ENCODE results near the gene GPC2. TPM values are rescaled to one million over a fixed set of nuclear protein-coding genes. Genes with fewer than 3 reads are reported as not detected.

The GPC2 gene
- total and polyA plus RNA-seq, 2 experiments from 2014 or later, result 0.16 to 0.22 TPM

DNA sequence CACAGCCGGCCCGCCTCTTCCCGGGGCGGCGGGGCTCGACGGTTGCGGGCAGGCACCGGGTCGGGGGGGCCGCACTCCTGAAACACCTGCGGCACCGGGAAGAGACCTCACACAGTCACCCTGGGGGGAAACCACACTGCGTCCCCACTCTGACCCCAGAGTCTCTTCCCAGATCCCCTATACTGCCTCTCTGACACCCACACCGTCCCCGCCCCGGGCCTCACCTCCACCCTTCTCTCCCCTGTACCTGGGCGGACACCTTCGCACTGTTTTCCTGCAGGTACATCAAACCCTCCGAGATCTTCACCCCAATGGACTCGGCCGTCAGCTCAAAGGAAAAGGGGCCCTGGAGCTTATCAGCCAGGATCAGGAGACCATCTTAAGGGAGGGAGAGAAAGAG lies 5.3 kb downstream of the GPC2 start:
- Histone ChIP-seq H3K4me3 (peak overlapping the region; percentile 37; the same call in 1 of the 2 replicates), H3K9me3 (ENCODE audit: low read depth) (no peaks in the 10 kb centered on the region), H2AFZ (no peak overlapping the region), H4K20me1 (ENCODE audit: insufficient read depth) (no peaks in the 10 kb centered on the region), H3K79me2 (ENCODE audit: insufficient read depth) (no peaks in the 10 kb centered on the region), H3K4me2 (ENCODE audit: unreplicated experiment) (no peak overlapping the region), H3K27me3 (replicated peaks; ENCODE audit: insufficient read depth) (peaks cover 11% of the 10 kb centered on the region), H3K9me2 (ENCODE audit: insufficient read depth) (no peaks in the 10 kb centered on the region), H3K9ac (no peak overlapping the region), H3K27ac (no peak overlapping the region), H3K4me1 (ENCODE audit: insufficient read depth) (no peaks in the 10 kb centered on the region), H3K36me3 (ENCODE audit: low read depth) (no peaks in the 10 kb centered on the region), H3F3A (ENCODE audit: insufficient read depth) (no peaks in the 10 kb centered on the region)
- 37 to 47% methylated on average over 12 to 17 of the region's 22 CpGs for WGBS, 2 experiments (ENCODE audit: low coverage in 1 of 2, low lambda C conversion rate in 2 of 2, missing lambda C conversion rate in 2 of 2)
- TF ChIP-seq EZH2phosphoT487 (IDR thresholded peaks at IDR 0.05; ENCODE audit: insufficient read depth, low read depth), result no peak
- no peak for TF ChIP-seq EZH2 (IDR thresholded peaks at IDR 0.05; ENCODE audit: insufficient read depth, poor library complexity, severe bottlenecking)
- DNase-seq, result no peak
- in situ Hi-C loops (cut with MboI), result no loop called here

DNA sequence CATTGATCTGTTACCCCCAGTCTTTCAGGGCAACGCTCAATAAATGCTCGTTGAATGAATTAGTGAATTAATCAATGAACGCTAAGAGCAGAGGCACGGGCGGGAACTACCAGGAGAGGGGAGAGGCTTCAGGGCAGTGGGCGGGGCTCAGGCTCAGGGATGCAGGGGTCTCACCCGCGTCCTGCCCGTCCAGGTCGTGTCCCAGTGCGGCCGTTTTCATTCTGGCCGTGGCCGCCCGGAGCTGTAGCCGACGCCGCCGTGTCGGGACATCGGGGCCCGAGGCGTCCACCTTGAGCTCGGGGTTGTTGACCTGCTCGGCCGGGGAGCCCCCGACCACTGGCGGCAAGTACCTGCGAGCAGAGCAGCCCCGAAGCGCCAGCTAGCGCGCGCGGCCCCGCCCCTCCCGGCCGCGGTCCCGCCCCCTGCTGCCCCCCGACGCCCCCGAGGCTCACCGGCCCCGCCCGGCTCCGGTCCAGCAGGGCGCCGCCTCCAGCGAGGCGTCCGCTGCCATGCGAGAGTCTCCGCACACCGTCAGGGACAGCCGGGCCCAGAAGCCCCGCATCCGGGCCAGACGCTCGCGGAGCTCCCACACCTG lies 6.0 kb downstream of the GPC2 start:
- Histone ChIP-seq H3K4me2 (ENCODE audit: unreplicated experiment) (peak overlapping the region; percentile 54), H3K9ac (no peak overlapping the region), H3K9me2 (ENCODE audit: insufficient read depth) (no peaks in the 10 kb centered on the region), H3K27me3 (replicated peaks; ENCODE audit: insufficient read depth) (peaks cover 11% of the 10 kb centered on the region), H4K20me1 (ENCODE audit: insufficient read depth) (no peaks in the 10 kb centered on the region), H3K9me3 (ENCODE audit: low read depth) (no peaks in the 10 kb centered on the region), H3K36me3 (ENCODE audit: low read depth) (no peaks in the 10 kb centered on the region), H3K27ac (no peak overlapping the region), H3K79me2 (ENCODE audit: insufficient read depth) (no peaks in the 10 kb centered on the region), H3F3A (ENCODE audit: insufficient read depth) (no peaks in the 10 kb centered on the region), H3K4me1 (ENCODE audit: insufficient read depth) (no peaks in the 10 kb centered on the region), H3K4me3 (peak overlapping the region; percentile 37), H2AFZ (no peak overlapping the region)
- in situ Hi-C loops (cut with MboI), result no loop called here
- DNase-seq, result peak; percentile 33
- TF ChIP-seq EZH2 (IDR thresholded peaks at IDR 0.05; ENCODE audit: insufficient read depth, poor library complexity, severe bottlenecking), result peak; percentile 68
- TF ChIP-seq EZH2phosphoT487 (IDR thresholded peaks at IDR 0.05; ENCODE audit: insufficient read depth, low read depth), result no peak
- 8 to 13% methylated on average over 21 to 26 of the region's 61 CpGs for WGBS, 2 experiments (ENCODE audit: low coverage in 1 of 2, low lambda C conversion rate in 2 of 2, missing lambda C conversion rate in 2 of 2)

DNA sequence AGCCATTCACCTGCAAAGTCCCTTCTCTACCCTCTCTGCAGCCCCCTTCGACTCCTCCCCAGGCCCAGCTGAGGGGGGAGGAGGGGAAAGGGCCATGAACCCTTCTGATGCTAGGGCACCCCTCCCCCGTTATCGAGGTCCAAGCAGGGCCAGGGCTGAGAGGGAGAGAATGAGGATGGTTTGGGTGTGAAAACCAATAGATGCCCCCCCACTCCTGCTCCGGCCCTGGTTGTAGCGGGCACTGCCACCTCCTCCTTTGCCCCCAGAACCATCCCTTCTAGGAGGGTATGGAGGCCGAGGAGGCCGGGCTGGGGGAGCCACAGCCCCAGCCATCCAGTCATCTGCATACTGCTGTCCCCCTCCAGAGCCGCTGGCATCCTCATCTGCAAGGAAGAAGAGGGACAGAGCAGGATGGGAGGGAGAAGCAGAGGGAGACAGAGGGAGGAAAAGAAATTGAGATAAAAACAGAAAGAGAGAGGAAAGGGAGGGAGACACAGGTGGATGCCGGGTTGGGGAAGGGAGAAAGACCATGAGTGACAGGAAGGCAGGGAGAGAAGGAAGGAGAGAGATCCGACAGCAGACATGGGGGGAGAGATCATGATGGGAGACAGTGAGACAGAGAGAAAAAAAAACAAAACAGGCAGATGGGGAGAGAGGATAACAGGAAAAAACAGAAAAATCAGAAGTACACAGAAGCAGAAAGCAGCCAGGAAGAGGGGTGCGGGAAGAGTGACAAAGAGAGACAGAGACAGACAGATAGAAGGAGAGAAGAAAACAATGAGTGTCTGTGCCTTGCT lies 6.9 kb downstream of the GPC2 start:
- Histone ChIP-seq H4K20me1 (ENCODE audit: insufficient read depth) (no peaks in the 10 kb centered on the region), H3K27me3 (replicated peaks; ENCODE audit: insufficient read depth) (peaks cover 11% of the 10 kb centered on the region), H3K27ac (no peak overlapping the region), H3K4me3 (no peak overlapping the region), H3K79me2 (ENCODE audit: insufficient read depth) (no peaks in the 10 kb centered on the region), H3K9me3 (ENCODE audit: low read depth) (no peaks in the 10 kb centered on the region), H3K36me3 (ENCODE audit: low read depth) (no peaks in the 10 kb centered on the region), H3K4me1 (ENCODE audit: insufficient read depth) (no peaks in the 10 kb centered on the region), H3F3A (ENCODE audit: insufficient read depth) (no peaks in the 10 kb centered on the region), H2AFZ (no peak overlapping the region), H3K9ac (no peak overlapping the region), H3K4me2 (ENCODE audit: unreplicated experiment) (no peak overlapping the region), H3K9me2 (ENCODE audit: insufficient read depth) (no peaks in the 10 kb centered on the region)
- DNase-seq, result no peak
- in situ Hi-C loops (cut with MboI), result no loop called here
- no peak for TF ChIP-seq EZH2 (IDR thresholded peaks at IDR 0.05; ENCODE audit: insufficient read depth, poor library complexity, severe bottlenecking)
- TF ChIP-seq EZH2phosphoT487 (IDR thresholded peaks at IDR 0.05; ENCODE audit: insufficient read depth, low read depth), result no peak
- WGBS, 2 experiments (ENCODE audit: low coverage in 1 of 2, low lambda C conversion rate in 2 of 2, missing lambda C conversion rate in 2 of 2), result 84 to 86% methylated on average over 11 of the region's 11 CpGs

DNA sequence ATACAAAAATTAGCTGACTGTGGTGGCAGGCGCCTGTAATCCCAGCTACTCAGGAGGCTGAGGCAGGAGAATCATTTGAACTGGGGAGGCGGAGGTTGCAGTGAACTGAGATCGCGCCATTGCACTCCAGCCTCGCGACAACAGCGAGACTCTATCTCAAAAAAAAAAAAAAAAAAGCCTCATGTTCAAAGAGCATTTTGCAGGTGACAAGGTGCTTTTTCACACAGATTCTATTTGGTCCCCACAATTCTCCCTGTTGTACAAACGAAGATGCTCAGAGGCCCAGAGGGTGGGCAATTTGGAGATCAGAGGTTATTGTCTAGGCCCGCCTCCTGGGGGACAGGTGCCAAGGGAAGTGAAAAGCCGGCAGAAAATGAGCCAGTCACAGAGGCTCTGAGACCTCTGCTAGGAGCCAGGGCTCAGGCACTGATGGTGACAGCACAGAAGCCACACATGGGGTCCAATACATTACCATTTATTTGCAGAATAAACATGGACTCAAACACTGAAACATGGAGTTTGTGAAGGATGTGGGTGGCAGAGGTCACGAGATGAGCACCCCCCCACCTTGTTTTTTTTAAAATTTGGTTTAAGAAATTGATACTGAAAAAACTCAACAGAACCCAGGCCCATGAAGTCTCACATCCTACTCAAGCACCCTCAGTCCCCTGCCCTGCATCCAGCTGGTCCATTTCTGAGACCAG lies 7.9 kb downstream of the GPC2 start:
- H4K20me1 ChIP-seq (ENCODE audit: insufficient read depth), result no peaks in the 10 kb centered on the region
- no peaks in the 10 kb centered on the region for H3F3A ChIP-seq (ENCODE audit: insufficient read depth)
- H3K4me1 ChIP-seq (ENCODE audit: insufficient read depth), result no peaks in the 10 kb centered on the region
- in situ Hi-C loops (cut with MboI), result no loop called here
- H3K9me3 ChIP-seq (ENCODE audit: low read depth), result no peaks in the 10 kb centered on the region
- H3K27ac ChIP-seq, result no peak overlapping the region
- DNase-seq, result no peak
- no peaks in the 10 kb centered on the region for H3K9me2 ChIP-seq (ENCODE audit: insufficient read depth)
- no peak overlapping the region for H3K9ac ChIP-seq
- peaks cover 11% of the 10 kb centered on the region for H3K27me3 ChIP-seq (replicated peaks; ENCODE audit: insufficient read depth)
- no peak overlapping the region for H3K4me2 ChIP-seq (ENCODE audit: unreplicated experiment)
- H2AFZ ChIP-seq, result peak overlapping the region; percentile 90; the same call in 1 of the 2 replicates
- no peaks in the 10 kb centered on the region for H3K36me3 ChIP-seq (ENCODE audit: low read depth)
- TF ChIP-seq EZH2phosphoT487 (IDR thresholded peaks at IDR 0.05; ENCODE audit: insufficient read depth, low read depth) (no peak), EZH2 (IDR thresholded peaks at IDR 0.05; ENCODE audit: insufficient read depth, poor library complexity, severe bottlenecking) (no peak)
- no peak overlapping the region for H3K4me3 ChIP-seq
- H3K79me2 ChIP-seq (ENCODE audit: insufficient read depth), result no peaks in the 10 kb centered on the region
- 85 to 87% methylated on average over 11 of the region's 11 CpGs for WGBS, 2 experiments (ENCODE audit: low coverage in 1 of 2, low lambda C conversion rate in 2 of 2, missing lambda C conversion rate in 2 of 2)

All from GM23248 (cell line).